GM23338 (cell line): ENCODE measurements around the gene DNAH11. TPM values are rescaled to one million over a fixed set of nuclear protein-coding genes. Genes with fewer than 3 reads are reported as not detected.

ENCODE experiments used
- EZH2phosphoT487 ChIP-seq: fragments of 200-600 bp; sonication (generic); IDR thresholded peaks from one replicate; pipeline ENCODE4 v1.8.1; 2018; ENCODE audit warnings: antibody characterized with exemption; ENCODE audit not compliant: unreplicated experiment
- POLR2AphosphoS5 ChIP-seq: IDR thresholded peaks from 2 replicates; pipeline ENCODE4 v1.6.1; 2016; ENCODE audit warnings: antibody characterized with exemption, low read depth
- REST ChIP-seq: IDR thresholded peaks from one replicate; pipeline ENCODE4 v1.6.1; 2018; ENCODE audit warnings: antibody characterized with exemption; ENCODE audit not compliant: unreplicated experiment
- STAT1 ChIP-seq: IDR thresholded peaks from one replicate; pipeline ENCODE4 v1.6.1; 2016; ENCODE audit warnings: antibody characterized with exemption; ENCODE audit not compliant: unreplicated experiment
- ZNF331 ChIP-seq: fragments of 250-450 bp; sonication (Bioruptor Pico); IDR thresholded peaks from 2 replicates; pipeline ENCODE4 v1.5.0; 2020; ENCODE audit warnings: low read depth, mild to moderate bottlenecking, moderate library complexity
- polyA plus RNA-seq: library from polyadenylated mRNA; unstranded; fragments of >200 nt; fragmentation: Nextera tagmentation; extraction: Ambion mirVana; gene quantifications from 2 replicates; pipeline ENCODE4 v1.2.1, GENCODE V29; 2016
- total RNA-seq: library from RNA; depleted of rRNA; stranded (reverse); fragments of >200 nt; shearing (Covaris generic); gene quantifications from 2 replicates; pipeline ENCODE4 v1.2.3, GENCODE V29; 2014
- TF ChIP-seq, protein P1 (sequence below): fragments of 250-450 bp; sonication (Bioruptor Pico); IDR thresholded peaks from 2 replicates; pipeline ENCODE4 v1.5.0; 2020; ENCODE audit warnings: mild to moderate bottlenecking, moderate library complexity

Gene DNAH11
- total and polyA plus RNA-seq, 2 experiments from 2014 or later, result 9.3 TPM

- TF ChIP-seq, protein P1, sequence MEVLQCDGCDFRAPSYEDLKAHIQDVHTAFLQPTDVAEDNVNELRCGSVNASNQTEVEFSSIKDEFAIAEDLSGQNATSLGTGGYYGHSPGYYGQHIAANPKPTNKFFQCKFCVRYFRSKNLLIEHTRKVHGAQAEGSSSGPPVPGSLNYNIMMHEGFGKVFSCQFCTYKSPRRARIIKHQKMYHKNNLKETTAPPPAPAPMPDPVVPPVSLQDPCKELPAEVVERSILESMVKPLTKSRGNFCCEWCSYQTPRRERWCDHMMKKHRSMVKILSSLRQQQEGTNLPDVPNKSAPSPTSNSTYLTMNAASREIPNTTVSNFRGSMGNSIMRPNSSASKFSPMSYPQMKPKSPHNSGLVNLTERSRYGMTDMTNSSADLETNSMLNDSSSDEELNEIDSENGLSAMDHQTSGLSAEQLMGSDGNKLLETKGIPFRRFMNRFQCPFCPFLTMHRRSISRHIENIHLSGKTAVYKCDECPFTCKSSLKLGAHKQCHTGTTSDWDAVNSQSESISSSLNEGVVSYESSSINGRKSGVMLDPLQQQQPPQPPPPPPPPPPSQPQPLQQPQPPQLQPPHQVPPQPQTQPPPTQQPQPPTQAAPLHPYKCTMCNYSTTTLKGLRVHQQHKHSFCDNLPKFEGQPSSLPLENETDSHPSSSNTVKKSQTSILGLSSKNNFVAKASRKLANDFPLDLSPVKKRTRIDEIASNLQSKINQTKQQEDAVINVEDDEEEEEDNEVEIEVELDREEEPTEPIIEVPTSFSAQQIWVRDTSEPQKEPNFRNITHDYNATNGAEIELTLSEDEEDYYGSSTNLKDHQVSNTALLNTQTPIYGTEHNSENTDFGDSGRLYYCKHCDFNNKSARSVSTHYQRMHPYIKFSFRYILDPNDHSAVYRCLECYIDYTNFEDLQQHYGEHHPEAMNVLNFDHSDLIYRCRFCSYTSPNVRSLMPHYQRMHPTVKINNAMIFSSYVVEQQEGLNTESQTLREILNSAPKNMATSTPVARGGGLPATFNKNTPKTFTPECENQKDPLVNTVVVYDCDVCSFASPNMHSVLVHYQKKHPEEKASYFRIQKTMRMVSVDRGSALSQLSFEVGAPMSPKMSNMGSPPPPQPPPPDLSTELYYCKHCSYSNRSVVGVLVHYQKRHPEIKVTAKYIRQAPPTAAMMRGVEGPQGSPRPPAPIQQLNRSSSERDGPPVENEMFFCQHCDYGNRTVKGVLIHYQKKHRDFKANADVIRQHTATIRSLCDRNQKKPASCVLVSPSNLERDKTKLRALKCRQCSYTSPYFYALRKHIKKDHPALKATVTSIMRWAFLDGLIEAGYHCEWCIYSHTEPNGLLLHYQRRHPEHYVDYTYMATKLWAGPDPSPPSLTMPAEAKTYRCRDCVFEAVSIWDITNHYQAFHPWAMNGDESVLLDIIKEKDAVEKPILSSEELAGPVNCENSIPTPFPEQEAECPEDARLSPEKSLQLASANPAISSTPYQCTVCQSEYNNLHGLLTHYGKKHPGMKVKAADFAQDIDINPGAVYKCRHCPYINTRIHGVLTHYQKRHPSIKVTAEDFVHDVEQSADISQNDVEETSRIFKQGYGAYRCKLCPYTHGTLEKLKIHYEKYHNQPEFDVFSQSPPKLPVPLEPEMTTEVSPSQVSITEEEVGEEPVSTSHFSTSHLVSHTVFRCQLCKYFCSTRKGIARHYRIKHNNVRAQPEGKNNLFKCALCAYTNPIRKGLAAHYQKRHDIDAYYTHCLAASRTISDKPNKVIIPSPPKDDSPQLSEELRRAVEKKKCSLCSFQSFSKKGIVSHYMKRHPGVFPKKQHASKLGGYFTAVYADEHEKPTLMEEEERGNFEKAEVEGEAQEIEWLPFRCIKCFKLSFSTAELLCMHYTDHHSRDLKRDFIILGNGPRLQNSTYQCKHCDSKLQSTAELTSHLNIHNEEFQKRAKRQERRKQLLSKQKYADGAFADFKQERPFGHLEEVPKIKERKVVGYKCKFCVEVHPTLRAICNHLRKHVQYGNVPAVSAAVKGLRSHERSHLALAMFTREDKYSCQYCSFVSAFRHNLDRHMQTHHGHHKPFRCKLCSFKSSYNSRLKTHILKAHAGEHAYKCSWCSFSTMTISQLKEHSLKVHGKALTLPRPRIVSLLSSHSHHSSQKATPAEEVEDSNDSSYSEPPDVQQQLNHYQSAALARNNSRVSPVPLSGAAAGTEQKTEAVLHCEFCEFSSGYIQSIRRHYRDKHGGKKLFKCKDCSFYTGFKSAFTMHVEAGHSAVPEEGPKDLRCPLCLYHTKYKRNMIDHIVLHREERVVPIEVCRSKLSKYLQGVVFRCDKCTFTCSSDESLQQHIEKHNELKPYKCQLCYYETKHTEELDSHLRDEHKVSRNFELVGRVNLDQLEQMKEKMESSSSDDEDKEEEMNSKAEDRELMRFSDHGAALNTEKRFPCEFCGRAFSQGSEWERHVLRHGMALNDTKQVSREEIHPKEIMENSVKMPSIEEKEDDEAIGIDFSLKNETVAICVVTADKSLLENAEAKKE, result no peak
- TF ChIP-seq EZH2phosphoT487 (no peak), POLR2AphosphoS5 (no peak), STAT1 (no peak), REST (no peak), ZNF331 (no peak)
Observed at GRCh38 chr7:21616091-21616490, 73.3 kb downstream of the DNAH11 start (continued).
